Ovary (tissue), 9 donors: ENCODE measurements around the gene PXN. TPM values are rescaled to one million over a fixed set of nuclear protein-coding genes. Genes with fewer than 3 reads are reported as not detected.
"Not testable (repeated sequence)": the region's sequence is repeated elsewhere in the genome, so short reads cannot be mapped to it uniquely, and the experiment has no call there.

Experiments
- DNase-seq, 5 donors: peaks; one replicate each; pipeline ENCODE4 v3.0.0-alpha.2; 2019 to 2020
- H3K27ac ChIP-seq, 2 donors: fragments of 200-600 bp; one replicate each; pipeline versions ENCODE4 v1.5.1 to v1.8.0; 2019 to 2022
- H3K27me3 ChIP-seq: fragments of 200-600 bp; one replicate; pipeline ENCODE4 v1.8.0; 2022
- H3K36me3 ChIP-seq: fragments of 200-600 bp; sonication (generic); one replicate; pipeline ENCODE4 v1.5.1; 2019
- H3K4me1 ChIP-seq: one replicate; pipeline ENCODE4 v1.8.1; 2013; ENCODE audit warnings: mild to moderate bottlenecking, moderate library complexity; ENCODE audit not compliant: insufficient read depth
- H3K4me3 ChIP-seq: fragments of 200-600 bp; sonication (generic); one replicate; pipeline ENCODE4 v1.5.1; 2017
- H3K9me3 ChIP-seq, 2 donors: fragments of 200-600 bp in 1 of 2; sonication (generic) in 1 of 2; one replicate each; pipeline versions ENCODE4 v1.5.1 to v1.8.1; 2013 to 2019; ENCODE audit warnings: mild to moderate bottlenecking in 1 of 2, moderate library complexity in 1 of 2
- EP300 ChIP-seq: sonication (generic); formaldehyde crosslinking; IDR thresholded peaks from one replicate; pipeline ENCODE4 v1.6.1; 2017; ENCODE audit warnings: antibody characterized with exemption
- POLR2A ChIP-seq: fragments of 450-650 bp; IDR thresholded peaks from one replicate; pipeline ENCODE4 v1.6.1; 2017; ENCODE audit warnings: antibody characterized with exemption, mild to moderate bottlenecking, moderate library complexity
- WGBS, 3 donors: extraction: QIAGEN DNeasy Blood & Tissue Kit in 1 of 3; methylation state at CpG; one replicate each; pipeline versions ENCODE4 v1.1.5 to v1.1.7; 2013 to 2017; 5-methylcytosine and 5-hydroxymethylcytosine counted together
- intact Hi-C, 4 donors: fragments of 100-400 bp; cut with DNase I; formaldehyde crosslinking; loops; one replicate each; pipeline versions ENCODE4 v1.11.0 to v1.15.1; 2022 to 2023
- polyA plus RNA-seq, 2 donors: library from polyadenylated mRNA; stranded (reverse); fragments of 200-250 nt in 1 of 2; fragments of 350-450 nt in 1 of 2; fragmentation: Illumina TruSeq in 1 of 2; extraction: RNeasy Lipid Tissue Mini Kit (QIAGEN cat#74804) in 1 of 2; gene quantifications; one replicate each; pipeline ENCODE4 v1.2.3, GENCODE V29; 2013 to 2014
- total RNA-seq, 7 donors: library from RNA; depleted of rRNA in 2 of 7; stranded (reverse); fragments of >200 nt in 2 of 7; fragmentation: NEBNext Ultra II Directional in 3 of 7; extraction: Animal tissue kit (Norgen Biotek cat#: 25700) in 3 of 7; gene quantifications; one replicate each; pipeline versions ENCODE4 v1.1.0 to v1.2.4, GENCODE V29; 2016 to 2023
- TF ChIP-seq, protein P1 (sequence below), 3 donors: fragments of 450-650 bp in 2 of 3; fragments of 200-600 bp in 1 of 3; IDR thresholded peaks; one replicate each; pipeline versions ENCODE4 v1.5.1 to v1.8.0; 2016 to 2022; ENCODE audit warnings: antibody characterized with exemption in 3 of 3, mild to moderate bottlenecking in 1 of 3
- donor health status: DM: no; HTN: no; CAD: no; lungs with moderate emphysema.
- donor health status: DM: no; HTN: no; CAD: no.
- donor health status: Bipolar disorder and iron deficiency.
- donor health status: DM: yes; HTN: yes; CAD: no.
- donor health status: DM: no; HTN: no; CAD: no.
- donor health status: DM: yes; HTN: yes; CAD: no.

PXN gene
- total and polyA plus RNA-seq, 9 donors = 25.0 to 78.0 (median 44.7) TPM

DNA sequence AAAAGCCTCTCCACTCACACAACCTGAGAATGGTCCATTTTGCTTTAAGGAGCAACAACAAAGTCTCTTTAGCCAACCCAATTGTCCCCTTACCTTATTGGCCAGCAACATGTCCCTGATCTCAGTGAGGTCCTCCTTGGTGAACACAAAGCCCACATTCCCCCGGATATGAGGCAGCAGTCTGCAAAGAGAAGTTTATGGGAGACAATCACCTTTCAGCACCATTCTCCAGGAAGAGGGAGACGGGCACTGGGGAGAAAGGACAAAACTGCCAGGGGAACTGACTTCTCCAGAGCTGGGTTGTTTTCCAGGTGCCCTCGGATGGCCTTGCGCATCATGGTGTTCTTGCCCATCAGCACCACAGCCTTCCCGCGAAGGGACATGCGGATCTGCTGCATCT, 66.5 kb downstream of the PXN start:
- Histone ChIP-seq H3K4me3 (peak overlapping the region; percentile 96), H3K27me3 (no peaks in the 10 kb centered on the region), H3K4me1 (peaks cover 10% of the 10 kb centered on the region), H3K9me3 (no peaks in the 10 kb centered on the region), H3K27ac (no peak overlapping the region), H3K36me3 (no peaks in the 10 kb centered on the region)
- DNase-seq = no peak
- TF ChIP-seq POLR2A = no peak
- TF ChIP-seq, protein P1, sequence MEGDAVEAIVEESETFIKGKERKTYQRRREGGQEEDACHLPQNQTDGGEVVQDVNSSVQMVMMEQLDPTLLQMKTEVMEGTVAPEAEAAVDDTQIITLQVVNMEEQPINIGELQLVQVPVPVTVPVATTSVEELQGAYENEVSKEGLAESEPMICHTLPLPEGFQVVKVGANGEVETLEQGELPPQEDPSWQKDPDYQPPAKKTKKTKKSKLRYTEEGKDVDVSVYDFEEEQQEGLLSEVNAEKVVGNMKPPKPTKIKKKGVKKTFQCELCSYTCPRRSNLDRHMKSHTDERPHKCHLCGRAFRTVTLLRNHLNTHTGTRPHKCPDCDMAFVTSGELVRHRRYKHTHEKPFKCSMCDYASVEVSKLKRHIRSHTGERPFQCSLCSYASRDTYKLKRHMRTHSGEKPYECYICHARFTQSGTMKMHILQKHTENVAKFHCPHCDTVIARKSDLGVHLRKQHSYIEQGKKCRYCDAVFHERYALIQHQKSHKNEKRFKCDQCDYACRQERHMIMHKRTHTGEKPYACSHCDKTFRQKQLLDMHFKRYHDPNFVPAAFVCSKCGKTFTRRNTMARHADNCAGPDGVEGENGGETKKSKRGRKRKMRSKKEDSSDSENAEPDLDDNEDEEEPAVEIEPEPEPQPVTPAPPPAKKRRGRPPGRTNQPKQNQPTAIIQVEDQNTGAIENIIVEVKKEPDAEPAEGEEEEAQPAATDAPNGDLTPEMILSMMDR (IDR thresholded peaks at IDR 0.05) = no peak
- TF ChIP-seq EP300 = no peak
- intact Hi-C loops = no loop called here
- 49 to 72% (median 64%) methylated on average over 7 of the region's 7 CpGs for WGBS, 3 donors

GRCh38 chr12:120197542-120197887, 68.0 kb downstream of the PXN start:
- Histone ChIP-seq H3K36me3 (no peaks in the 10 kb centered on the region), H3K4me3 (no peak overlapping the region), H3K9me3 (no peaks in the 10 kb centered on the region), H3K4me1 (peaks cover 17% of the 10 kb centered on the region), H3K27me3 (no peaks in the 10 kb centered on the region), H3K27ac (no peak overlapping the region)
- 71 to 72% (median 72%) methylated on average over 4 of the region's 4 CpGs for WGBS, 3 donors
- no peak for DNase-seq
- TF ChIP-seq POLR2A (no peak), EP300 (no peak)
- TF ChIP-seq, protein P1 (IDR thresholded peaks at IDR 0.05) = no peak
- intact Hi-C loops = no loop called here

- H3K36me3 ChIP-seq, H3K4me3 ChIP-seq, DNase-seq, intact Hi-C loops, H3K27ac ChIP-seq, H3K27me3 ChIP-seq, H3K9me3 ChIP-seq: not testable (repeated sequence)
- WGBS, 3 donors = 62 to 66% (median 65%) methylated on average over 7 of the region's 7 CpGs
- peaks cover 17% of the 10 kb centered on the region for H3K4me1 ChIP-seq
These were observed 68.6 kb downstream of the PXN start for GRCh38 chr12:120196817-120197541.

DNA sequence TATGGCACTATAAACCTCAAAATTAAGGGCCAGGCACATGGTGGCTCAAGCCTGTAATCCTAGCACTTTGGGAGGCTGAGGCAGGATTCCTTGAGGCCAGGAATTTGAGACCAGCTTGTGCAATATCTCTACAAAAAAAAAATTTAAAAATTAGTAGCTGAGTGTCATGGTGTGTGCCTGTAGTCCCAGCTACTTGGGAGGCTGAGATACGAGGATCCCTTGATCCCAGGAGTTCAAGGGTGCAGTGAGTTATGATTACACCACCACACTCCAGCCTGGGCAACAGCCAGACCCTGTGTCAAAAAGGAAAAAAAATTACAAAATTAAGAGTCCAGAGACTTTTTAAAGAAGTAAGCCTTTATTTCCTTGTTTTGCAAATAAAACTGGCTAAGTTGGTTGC, 69.2 kb downstream of the PXN start:
- no peak for DNase-seq

More for the DNA sequence above, 69.2 kb downstream of the PXN start:
- WGBS, 3 donors = 29 to 57% (median 36%) methylated on average over 1 of the region's 1 CpG
- Histone ChIP-seq H3K4me3 (no peak overlapping the region), H3K27me3 (no peaks in the 10 kb centered on the region), H3K4me1 (peaks cover 17% of the 10 kb centered on the region), H3K9me3 (no peaks in the 10 kb centered on the region), H3K27ac (no peak overlapping the region), H3K36me3 (no peaks in the 10 kb centered on the region)
- intact Hi-C loops = no loop called here
- TF ChIP-seq, protein P1 (IDR thresholded peaks at IDR 0.05) = no peak
- TF ChIP-seq EP300 (no peak), POLR2A (no peak)
